ENCODE results near the gene CAND1. TPM values are rescaled to one million over a fixed set of nuclear protein-coding genes. Genes with fewer than 3 reads are reported as not detected.

The CAND1 gene
- total and polyA plus RNA-seq, 2 of the 8 experiments (the other 6 are each of a cell fraction or from before 2014, with no cell fraction given) = 39.4 to 271 TPM

- TF ChIP-seq CHD7 (IDR thresholded peaks at IDR 0.05; ENCODE audit: insufficient replicate concordance, low read length) = no peak
- no peak; a peak in 1 of 3 replicates for TF ChIP-seq POLR2A (IDR thresholded peaks at IDR 0.05; ENCODE audit: control extremely low read depth in 1 of 2, low read depth in 2 of 2, low read length in 2 of 2)
- no peak for TF ChIP-seq HDAC6 (IDR thresholded peaks at IDR 0.05; ENCODE audit: low read depth, low read length)
- TF ChIP-seq NRF1 (IDR thresholded peaks at IDR 0.05; ENCODE audit: low read depth, low read length) = no peak
- TF ChIP-seq RAD21 (IDR thresholded peaks at IDR 0.05 in 1 of 2, conservative IDR thresholded peaks at IDR 0.05 in 1 of 2; ENCODE audit: low read depth in 2 of 2, low read length in 2 of 2) = no peak
- no peak for TF ChIP-seq GABPA (IDR thresholded peaks at IDR 0.05; ENCODE audit: borderline replicate concordance, insufficient read depth, low read length)
- no peak for TF ChIP-seq CTBP2 (IDR thresholded peaks at IDR 0.05; ENCODE audit: borderline replicate concordance, insufficient read depth, insufficient read length, low read length)
- TF ChIP-seq EZH2 (IDR thresholded peaks at IDR 0.05; ENCODE audit: low read depth, low read length, severe bottlenecking) = no peak
- no peak for TF ChIP-seq JUN (IDR thresholded peaks at IDR 0.05; ENCODE audit: low read depth, low read length)
- TF ChIP-seq TEAD4 (IDR thresholded peaks at IDR 0.05; ENCODE audit: low read depth, low read length) = no peak
Observed at GRCh38 chr12:67318786-67319185, 49.6 kb downstream of the CAND1 start (continued).
